T-helper 1 cell treated with Interleukin-12 subunit alpha and Interleukin-12 subunit beta and Interleukin-4 antibody, amounts not matched to agents 30 μg/mL and 1 μg/mL, for 36 hours (primary cell): ENCODE measurements around the gene SSTR4.
"Not testable (repeated sequence)": the region's sequence is repeated elsewhere in the genome, so short reads cannot be mapped to it uniquely, and the experiment has no call there.

ENCODE experiments used
- H3K27ac Mint-ChIP-seq: one replicate; pipeline ENCODE4 v1.8.0; 2021; ENCODE audit warnings: mild to moderate bottlenecking, mixed read lengths
- H3K27me3 Mint-ChIP-seq: one replicate; pipeline ENCODE4 v1.8.0; 2021; ENCODE audit warnings: low read depth, mixed read lengths
- H3K36me3 Mint-ChIP-seq: one replicate; pipeline ENCODE4 v1.8.0; 2021; ENCODE audit warnings: low read depth, mixed read lengths
- H3K4me1 Mint-ChIP-seq: one replicate; pipeline ENCODE4 v1.8.0; 2021; ENCODE audit warnings: low read depth, mixed read lengths
- H3K4me3 Mint-ChIP-seq: one replicate; pipeline ENCODE4 v1.8.0; 2021; ENCODE audit warnings: mild to moderate bottlenecking, moderate library complexity, mixed read lengths
- H3K9me3 Mint-ChIP-seq: one replicate; pipeline ENCODE4 v1.8.0; 2021; ENCODE audit warnings: mixed read lengths

SSTR4 gene

DNA sequence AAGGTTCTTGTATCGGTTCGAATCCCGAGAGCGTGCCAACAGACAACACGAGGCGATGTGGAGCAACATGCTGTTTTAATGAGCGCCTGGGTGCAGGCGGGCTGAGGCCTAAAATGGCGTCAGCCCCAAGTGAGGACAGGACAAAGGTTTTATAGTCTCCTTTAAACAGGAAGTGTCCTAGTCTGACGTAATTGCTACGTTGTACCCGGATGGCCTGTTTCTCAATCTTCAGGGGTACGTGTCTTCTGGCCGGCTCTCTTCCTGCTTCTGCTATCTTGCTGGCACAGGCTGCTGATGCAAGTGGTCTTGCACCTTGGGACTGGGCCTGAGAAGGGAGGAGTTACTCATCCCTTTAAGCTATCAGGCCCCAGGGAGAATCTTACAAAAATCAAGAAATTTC lies 9.6 kb upstream of the SSTR4 start:
- not testable (repeated sequence) for H3K36me3 Mint-ChIP-seq, H3K27me3 Mint-ChIP-seq, H3K4me1 Mint-ChIP-seq, H3K4me3 Mint-ChIP-seq, H3K27ac Mint-ChIP-seq, H3K9me3 Mint-ChIP-seq

DNA sequence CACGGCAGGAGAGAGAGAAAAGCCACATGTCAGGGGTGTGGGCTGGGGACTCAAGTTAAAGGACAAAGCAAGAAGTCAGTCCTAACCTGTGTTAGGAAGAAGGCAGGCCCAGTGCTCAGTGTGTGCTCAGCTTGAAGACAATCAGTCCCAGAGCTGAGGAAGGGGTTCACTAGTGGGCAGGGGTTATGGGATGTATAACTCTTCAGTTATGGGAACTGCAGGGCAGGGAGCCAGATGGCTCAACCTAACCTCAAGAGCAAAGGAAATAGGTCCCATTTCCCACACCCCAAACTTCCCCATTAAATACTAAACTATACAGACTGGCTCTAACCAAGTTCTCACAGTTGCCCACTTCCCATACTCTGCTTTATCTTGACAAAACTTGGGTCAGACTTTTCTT lies 7.4 kb upstream of the SSTR4 start:
- Mint-ChIP-seq H3K36me3 (no peaks in the 10 kb centered on the region), H3K4me3 (no peak overlapping the region), H3K9me3 (no peaks in the 10 kb centered on the region), H3K27me3 (peaks cover 9% of the 10 kb centered on the region), H3K27ac (no peak overlapping the region), H3K4me1 (no peaks in the 10 kb centered on the region)

DNA sequence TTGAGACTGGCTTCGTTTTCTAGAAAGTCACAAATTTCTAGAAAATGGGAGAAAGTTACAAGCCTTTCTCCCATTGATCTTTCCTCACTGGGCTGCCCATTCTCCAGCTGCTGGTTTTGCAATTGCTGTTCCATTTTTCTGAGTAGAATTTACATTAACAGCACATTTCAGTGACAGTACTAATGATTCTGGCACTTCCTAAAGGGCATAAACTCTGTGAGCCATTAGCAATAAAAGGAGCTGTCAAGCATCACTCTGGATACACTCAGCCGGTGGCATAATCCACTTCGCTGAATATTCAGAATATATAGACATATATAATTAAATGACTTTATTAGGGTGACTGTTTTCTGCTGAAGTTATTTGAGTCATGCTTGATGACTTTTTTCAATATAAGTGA lies 6.7 kb upstream of the SSTR4 start:
- Mint-ChIP-seq H3K36me3 (no peaks in the 10 kb centered on the region), H3K4me1 (no peaks in the 10 kb centered on the region), H3K4me3 (no peak overlapping the region), H3K27ac (no peak overlapping the region), H3K27me3 (peaks cover 9% of the 10 kb centered on the region), H3K9me3 (no peaks in the 10 kb centered on the region)

DNA sequence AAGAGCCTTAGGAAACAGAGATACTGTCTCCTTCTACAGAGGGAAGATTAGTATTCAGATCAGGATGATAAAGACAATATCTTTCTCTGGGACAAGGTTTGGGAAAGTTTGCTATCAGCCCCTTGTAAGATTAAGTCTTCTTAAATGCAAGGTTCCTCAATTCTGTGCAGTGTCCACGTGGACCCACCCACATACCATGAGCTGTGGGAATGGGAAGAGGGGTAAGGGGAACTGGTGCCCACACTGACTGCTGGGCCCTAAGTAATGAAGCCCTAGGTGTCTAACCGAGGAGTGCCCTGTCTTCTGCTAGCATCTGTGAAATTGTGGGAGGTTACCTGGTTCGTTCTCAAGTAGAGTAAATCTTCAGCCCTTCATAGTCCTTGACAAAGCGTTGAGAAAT lies 5.8 kb upstream of the SSTR4 start:
- H3K27me3 Mint-ChIP-seq, result peaks cover 9% of the 10 kb centered on the region
- no peaks in the 10 kb centered on the region for H3K36me3 Mint-ChIP-seq
- H3K4me3 Mint-ChIP-seq, result no peak overlapping the region
- no peak overlapping the region for H3K27ac Mint-ChIP-seq
- H3K9me3 Mint-ChIP-seq, result no peaks in the 10 kb centered on the region
- H3K4me1 Mint-ChIP-seq, result no peaks in the 10 kb centered on the region

DNA sequence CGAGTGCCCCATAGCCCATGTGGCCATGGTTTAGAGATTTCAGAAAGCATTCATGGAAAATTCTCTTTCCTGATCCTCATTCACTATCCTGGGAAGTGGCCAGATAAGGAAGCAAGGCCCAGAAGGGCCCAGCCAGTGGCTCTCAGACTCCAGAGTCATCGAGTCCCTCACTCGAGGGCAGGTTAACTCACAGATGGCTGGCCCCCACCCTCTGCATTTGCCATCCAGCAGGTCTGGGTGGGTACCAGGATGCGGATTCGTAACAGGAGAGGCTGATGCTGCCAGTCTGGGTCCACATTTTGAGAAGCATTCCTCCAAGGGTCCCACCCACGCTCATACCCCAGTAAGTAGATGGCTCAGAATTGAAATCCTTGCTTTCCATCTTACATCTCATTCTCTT lies 3.8 kb upstream of the SSTR4 start:
- H3K27me3 Mint-ChIP-seq, result peaks cover 9% of the 10 kb centered on the region
- no peaks in the 10 kb centered on the region for H3K9me3 Mint-ChIP-seq
- H3K4me1 Mint-ChIP-seq, result no peaks in the 10 kb centered on the region
- no peaks in the 10 kb centered on the region for H3K36me3 Mint-ChIP-seq
- no peak overlapping the region for H3K4me3 Mint-ChIP-seq
- H3K27ac Mint-ChIP-seq, result no peak overlapping the region

DNA sequence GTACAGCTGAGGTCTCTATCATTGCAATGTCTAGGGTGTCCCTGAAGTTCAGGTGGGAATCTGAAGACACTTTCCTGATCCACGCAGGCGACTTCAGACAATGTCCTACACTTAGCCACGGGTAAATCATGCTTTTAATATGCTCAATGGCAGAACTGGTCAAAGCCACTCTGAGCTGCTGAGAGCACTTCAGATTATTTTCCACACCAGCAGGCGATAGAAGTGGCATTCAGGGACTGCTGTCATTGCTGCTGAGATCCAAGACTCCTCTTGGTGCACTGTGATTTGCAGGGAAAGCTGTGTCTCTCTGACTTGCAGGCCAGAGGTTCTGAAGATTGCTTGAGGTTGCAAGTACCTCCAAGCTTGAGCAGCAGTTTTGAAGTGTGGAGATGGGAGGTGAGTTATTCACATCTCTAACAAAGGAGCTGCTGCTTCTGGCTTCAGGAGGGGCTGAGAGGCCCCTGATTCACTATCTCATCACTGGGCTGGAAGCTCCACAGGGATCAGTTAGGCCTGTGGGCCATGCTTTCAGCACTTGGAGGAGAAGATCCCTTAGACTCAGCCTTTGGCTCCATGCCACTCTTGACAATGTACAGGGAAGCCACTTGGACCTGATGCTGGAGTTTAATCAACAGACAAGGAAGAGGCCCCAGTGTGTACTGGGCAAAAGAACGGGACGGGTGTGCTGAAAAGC lies 2.9 kb upstream of the SSTR4 start:
- Mint-ChIP-seq H3K27ac (no peak overlapping the region), H3K27me3 (peaks cover 9% of the 10 kb centered on the region), H3K4me1 (no peaks in the 10 kb centered on the region), H3K4me3 (no peak overlapping the region), H3K36me3 (no peaks in the 10 kb centered on the region), H3K9me3 (no peaks in the 10 kb centered on the region)

DNA sequence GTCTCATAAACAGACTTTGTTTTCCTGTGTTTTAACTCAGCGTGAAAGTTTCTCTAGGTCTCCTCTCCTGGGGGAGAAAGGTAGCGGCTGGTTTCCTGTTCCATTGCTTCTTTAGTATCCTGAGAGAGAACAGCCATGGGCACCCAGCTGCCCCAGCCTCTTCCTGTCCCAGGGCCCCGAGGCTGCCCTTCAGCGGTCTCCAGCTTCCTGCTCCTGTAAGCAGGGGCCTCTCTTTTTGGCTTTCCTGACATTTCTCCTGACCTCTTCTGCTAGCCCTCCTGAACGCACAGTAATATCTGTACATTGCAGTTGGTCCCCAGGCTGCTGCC lies 2.4 kb upstream of the SSTR4 start:
- Mint-ChIP-seq H3K4me1 (no peaks in the 10 kb centered on the region), H3K27ac (no peak overlapping the region), H3K4me3 (no peak overlapping the region), H3K27me3 (peaks cover 9% of the 10 kb centered on the region), H3K9me3 (no peaks in the 10 kb centered on the region), H3K36me3 (no peaks in the 10 kb centered on the region)

DNA sequence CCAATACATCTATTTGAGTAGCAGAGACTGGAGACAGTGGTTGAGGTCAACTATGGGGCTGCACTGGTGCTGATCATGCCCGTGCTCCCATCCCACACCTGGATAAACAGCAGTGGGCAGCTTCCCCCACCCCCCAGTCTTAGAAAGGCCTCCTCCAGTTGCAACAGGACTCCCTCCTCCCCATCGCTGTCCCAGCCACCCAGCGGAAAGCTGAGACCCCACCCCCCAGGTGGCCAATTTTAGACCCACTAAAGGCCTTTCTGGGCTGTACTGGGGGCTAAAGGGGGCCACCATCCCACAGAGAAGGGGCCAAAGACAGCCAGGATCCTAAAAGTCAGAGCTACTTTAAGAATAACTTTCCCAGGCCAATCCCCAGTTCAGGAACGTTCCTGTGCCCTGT lies 1.2 kb upstream of the SSTR4 start:
- no peak overlapping the region for H3K27ac Mint-ChIP-seq
- peaks cover 9% of the 10 kb centered on the region for H3K27me3 Mint-ChIP-seq
- H3K9me3 Mint-ChIP-seq, result no peaks in the 10 kb centered on the region
- H3K4me3 Mint-ChIP-seq, result no peak overlapping the region
- no peaks in the 10 kb centered on the region for H3K4me1 Mint-ChIP-seq
- no peaks in the 10 kb centered on the region for H3K36me3 Mint-ChIP-seq

DNA sequence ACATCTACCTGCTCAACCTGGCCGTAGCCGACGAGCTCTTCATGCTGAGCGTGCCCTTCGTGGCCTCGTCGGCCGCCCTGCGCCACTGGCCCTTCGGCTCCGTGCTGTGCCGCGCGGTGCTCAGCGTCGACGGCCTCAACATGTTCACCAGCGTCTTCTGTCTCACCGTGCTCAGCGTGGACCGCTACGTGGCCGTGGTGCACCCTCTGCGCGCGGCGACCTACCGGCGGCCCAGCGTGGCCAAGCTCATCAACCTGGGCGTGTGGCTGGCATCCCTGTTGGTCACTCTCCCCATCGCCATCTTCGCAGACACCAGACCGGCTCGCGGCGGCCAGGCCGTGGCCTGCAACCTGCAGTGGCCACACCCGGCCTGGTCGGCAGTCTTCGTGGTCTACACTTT lies 619 bp downstream of the SSTR4 start:
- no peak overlapping the region for H3K27ac Mint-ChIP-seq

DNA sequence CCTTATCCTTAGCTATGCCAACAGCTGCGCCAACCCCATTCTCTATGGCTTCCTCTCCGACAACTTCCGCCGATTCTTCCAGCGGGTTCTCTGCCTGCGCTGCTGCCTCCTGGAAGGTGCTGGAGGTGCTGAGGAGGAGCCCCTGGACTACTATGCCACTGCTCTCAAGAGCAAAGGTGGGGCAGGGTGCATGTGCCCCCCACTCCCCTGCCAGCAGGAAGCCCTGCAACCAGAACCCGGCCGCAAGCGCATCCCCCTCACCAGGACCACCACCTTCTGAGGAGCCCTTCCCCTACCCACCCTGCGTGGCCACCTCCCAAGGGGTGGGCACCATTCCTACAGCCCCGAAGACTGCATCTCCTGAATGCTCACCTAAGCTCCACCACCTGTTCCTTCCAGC lies 1.3 kb downstream of the SSTR4 start:
- peaks cover 12% of the 10 kb centered on the region for H3K27me3 Mint-ChIP-seq

More for the DNA sequence above, 619 bp downstream of the SSTR4 start:
- no peak overlapping the region for H3K4me3 Mint-ChIP-seq
- peaks cover 11% of the 10 kb centered on the region for H3K27me3 Mint-ChIP-seq
- no peaks in the 10 kb centered on the region for H3K4me1 Mint-ChIP-seq
- no peaks in the 10 kb centered on the region for H3K9me3 Mint-ChIP-seq
- H3K36me3 Mint-ChIP-seq, result no peaks in the 10 kb centered on the region

DNA sequence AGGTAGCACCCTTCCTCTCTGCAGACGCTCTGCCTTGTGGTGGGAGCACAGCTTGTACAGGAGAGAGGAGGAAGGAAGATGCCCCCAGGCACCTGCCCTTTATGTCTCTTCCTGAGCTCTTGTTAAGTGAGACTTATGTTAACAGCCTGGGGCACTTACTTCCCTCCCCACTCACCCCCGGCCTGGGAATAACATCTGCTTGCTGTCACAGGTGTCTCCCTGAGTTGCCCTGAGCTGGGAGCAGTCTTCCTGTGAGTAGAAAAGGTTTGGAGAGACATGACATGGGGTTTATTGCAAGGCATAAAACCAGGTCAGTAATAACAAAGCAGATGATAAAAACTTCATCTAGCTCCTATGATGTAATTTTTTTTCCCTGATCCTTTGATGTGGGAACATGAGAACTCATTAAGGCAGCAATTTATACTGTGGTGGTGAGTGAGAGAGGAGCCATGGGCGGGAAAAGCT lies 1.9 kb downstream of the SSTR4 start:
- Mint-ChIP-seq H3K4me1 (no peaks in the 10 kb centered on the region), H3K4me3 (no peak overlapping the region), H3K27me3 (peaks cover 8% of the 10 kb centered on the region), H3K36me3 (no peaks in the 10 kb centered on the region), H3K9me3 (no peaks in the 10 kb centered on the region), H3K27ac (no peak overlapping the region)

More for the DNA sequence above, 1.3 kb downstream of the SSTR4 start:
- Mint-ChIP-seq H3K4me3 (no peak overlapping the region), H3K27ac (no peak overlapping the region), H3K36me3 (no peaks in the 10 kb centered on the region), H3K9me3 (no peaks in the 10 kb centered on the region), H3K4me1 (no peaks in the 10 kb centered on the region)

DNA sequence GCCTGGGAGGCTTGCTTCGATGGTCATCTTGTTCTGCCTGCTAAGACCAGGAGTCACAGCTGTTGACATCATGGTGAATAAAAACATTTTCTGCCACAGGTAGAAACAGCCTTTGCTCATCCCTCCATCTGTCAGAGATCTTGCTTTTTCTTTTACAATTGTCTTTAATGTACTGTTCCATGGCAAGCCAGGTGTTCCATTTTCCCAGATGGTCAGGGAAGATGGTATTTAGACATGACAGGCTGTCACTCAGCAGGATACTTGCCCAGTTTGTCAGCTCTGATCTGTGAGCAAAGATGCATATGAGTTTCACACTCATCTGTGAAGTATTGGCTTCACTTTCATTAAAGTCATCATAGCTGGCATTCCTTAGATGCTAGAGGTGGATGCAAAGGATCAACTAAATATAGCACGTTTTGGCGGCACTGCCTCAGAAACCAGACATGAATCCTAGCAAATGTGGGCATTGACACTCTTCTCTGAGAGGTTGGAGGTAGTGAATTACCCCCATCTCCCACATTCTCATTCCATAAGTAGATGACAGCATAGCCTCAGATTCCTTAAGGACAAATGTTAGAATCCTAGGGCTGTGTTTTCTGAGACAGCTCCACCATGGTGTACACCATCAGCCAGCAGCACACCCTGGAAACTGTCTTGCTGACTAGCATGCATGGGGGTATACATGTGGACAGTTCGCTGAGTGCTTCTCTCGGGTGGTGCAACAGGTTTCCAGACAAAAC lies 4.2 kb downstream of the SSTR4 start:
- no peak overlapping the region for H3K4me3 Mint-ChIP-seq
- H3K27ac Mint-ChIP-seq, result no peak overlapping the region
- no peaks in the 10 kb centered on the region for H3K36me3 Mint-ChIP-seq
- no peaks in the 10 kb centered on the region for H3K4me1 Mint-ChIP-seq
- H3K9me3 Mint-ChIP-seq, result no peaks in the 10 kb centered on the region
- peaks cover 21% of the 10 kb centered on the region for H3K27me3 Mint-ChIP-seq

DNA sequence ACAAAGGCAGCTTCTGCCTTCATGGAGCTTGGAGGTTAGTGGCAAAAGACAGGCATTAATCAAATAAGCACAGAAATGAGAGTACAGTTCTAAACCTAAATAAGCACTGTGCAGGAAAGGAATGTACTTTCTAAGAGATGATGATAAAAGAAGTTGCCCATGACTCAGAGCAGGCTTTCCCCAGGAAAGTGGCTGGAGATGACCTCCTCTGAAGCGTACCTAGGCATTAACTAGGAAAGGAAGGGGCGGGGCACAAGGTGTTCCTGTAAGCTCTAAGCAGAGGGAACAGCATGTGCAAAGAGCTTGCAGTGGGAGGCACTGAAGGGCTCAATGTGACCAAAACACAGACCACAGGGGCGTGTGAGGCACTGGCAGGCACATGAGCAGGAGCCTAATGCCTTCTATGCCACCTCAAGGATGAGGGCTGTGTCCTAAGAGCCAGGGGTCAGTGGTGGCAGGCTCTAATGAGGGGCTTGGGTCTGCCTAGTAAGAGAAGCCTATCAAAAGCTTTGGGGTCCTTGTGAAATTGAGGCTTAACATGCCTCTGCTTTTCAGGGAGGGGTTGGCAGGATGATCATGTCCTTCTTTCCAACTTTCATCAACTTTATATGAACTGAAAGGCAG lies 4.9 kb downstream of the SSTR4 start:
- Mint-ChIP-seq H3K4me1 (no peaks in the 10 kb centered on the region), H3K4me3 (no peak overlapping the region), H3K27me3 (peaks cover 25% of the 10 kb centered on the region)

DNA sequence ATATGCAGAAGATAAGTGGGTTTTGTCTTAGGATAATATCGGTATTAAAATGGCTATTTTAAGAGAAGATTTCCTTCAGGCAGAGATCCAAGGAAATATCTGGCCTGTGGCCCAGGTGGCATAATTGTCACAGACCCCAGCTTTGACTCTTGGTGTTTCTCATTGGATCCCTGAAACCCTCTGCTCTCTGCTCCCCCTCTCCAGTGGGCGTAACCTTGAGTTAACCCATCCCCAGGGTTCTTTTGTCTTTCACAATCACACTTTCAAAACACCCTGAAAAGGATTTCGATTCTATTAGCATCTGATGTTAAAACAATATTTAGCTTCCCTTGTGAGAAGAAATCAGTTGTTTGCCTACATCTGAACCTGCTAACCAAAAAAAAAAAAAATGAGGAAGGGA lies 7.2 kb downstream of the SSTR4 start:
- Mint-ChIP-seq H3K27ac (no peak overlapping the region), H3K36me3 (no peaks in the 10 kb centered on the region), H3K27me3 (peaks cover 45% of the 10 kb centered on the region), H3K4me1 (no peaks in the 10 kb centered on the region), H3K4me3 (no peak overlapping the region), H3K9me3 (no peaks in the 10 kb centered on the region)

More for the DNA sequence above, 4.9 kb downstream of the SSTR4 start:
- H3K9me3 Mint-ChIP-seq, result no peaks in the 10 kb centered on the region
- H3K27ac Mint-ChIP-seq, result no peak overlapping the region
- H3K36me3 Mint-ChIP-seq, result no peaks in the 10 kb centered on the region

DNA sequence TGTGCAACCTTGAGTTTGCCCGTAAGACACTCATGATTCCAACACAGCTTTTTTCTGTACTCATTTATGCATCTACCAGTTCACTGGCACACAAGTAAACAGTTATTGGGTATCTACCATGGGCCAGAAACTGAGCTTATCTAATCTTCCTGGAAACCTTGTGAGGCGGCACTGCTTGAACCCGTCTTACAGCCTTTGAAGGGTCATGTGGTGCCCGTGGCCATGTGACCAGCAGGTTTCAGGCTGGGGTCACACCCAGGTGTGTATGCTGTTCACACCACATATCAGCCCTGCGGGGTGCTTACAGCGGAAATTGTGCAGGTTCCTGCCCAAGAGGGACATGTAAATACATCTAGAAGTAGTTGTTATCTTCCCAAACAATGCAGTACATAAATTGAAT lies 8.3 kb downstream of the SSTR4 start:
- Mint-ChIP-seq H3K9me3 (no peaks in the 10 kb centered on the region), H3K36me3 (no peaks in the 10 kb centered on the region), H3K4me3 (no peak overlapping the region), H3K27me3 (peaks cover 53% of the 10 kb centered on the region), H3K27ac (no peak overlapping the region), H3K4me1 (no peaks in the 10 kb centered on the region)
